Transverse colon (tissue), 4 donors: Measurements from ENCODE around the gene OR12D3. TPM values are rescaled to one million over a fixed set of nuclear protein-coding genes. Genes with fewer than 3 reads are reported as not detected.

Source experiments
- DNase-seq: peaks from one replicate; pipeline ENCODE4 v3.0.0-alpha.2; 2019
- H3K27ac ChIP-seq, 4 donors: fragments of 200-600 bp; sonication (generic); 2 replicates each; pipeline ENCODE4 v1.5.1; 2016 to 2018; ENCODE audit warnings: inconsistent platforms in 4 of 4
- H3K27me3 ChIP-seq: fragments of 200-600 bp; sonication (generic); 2 replicates; pipeline ENCODE4 v1.5.1; 2017; ENCODE audit warnings: inconsistent platforms
- H3K36me3 ChIP-seq, 4 donors: fragments of 200-600 bp; sonication (generic); 2 replicates each; pipeline ENCODE4 v1.5.1; 2017 to 2019; ENCODE audit warnings: inconsistent platforms in 4 of 4
- H3K4me1 ChIP-seq, 4 donors: fragments of 200-600 bp; sonication (generic); 2 replicates each; pipeline ENCODE4 v1.5.1; 2017 to 2020; ENCODE audit warnings: inconsistent platforms in 4 of 4
- H3K4me3 ChIP-seq, 4 donors: fragments of 200-600 bp; sonication (generic); 1 replicate in 1 of 4; 2 replicates in 3 of 4; pipeline versions ENCODE4 v1.5.1 to v1.6.1; 2017 to 2019; ENCODE audit warnings: inconsistent platforms in 4 of 4
- H3K9me3 ChIP-seq, 2 donors: fragments of 200-600 bp; sonication (generic); 2 replicates each; pipeline ENCODE4 v1.5.1; 2017 to 2019; ENCODE audit warnings: inconsistent platforms in 2 of 2
- CTCF ChIP-seq, 5 experiments: fragments of 200-600 bp in 3 of 5; fragments of 450-650 bp in 2 of 5; sonication (generic) in 3 of 5; IDR thresholded peaks; 1 replicate in 2 of 5; 2 replicates in 3 of 5; pipeline ENCODE4 v1.5.1; 2016 to 2017; ENCODE audit warnings: antibody characterized with exemption in 5 of 5, inconsistent platforms in 3 of 5, mild to moderate bottlenecking in 2 of 5, moderate library complexity in 1 of 5
- EP300 ChIP-seq: sonication (generic); formaldehyde crosslinking; IDR thresholded peaks from one replicate; pipeline ENCODE4 v1.6.1; 2017; ENCODE audit warnings: antibody characterized with exemption, low read depth
- POLR2A ChIP-seq: fragments of 450-650 bp; IDR thresholded peaks from one replicate; pipeline ENCODE4 v1.6.1; 2016; ENCODE audit warnings: antibody characterized with exemption, mild to moderate bottlenecking, moderate library complexity
- POLR2AphosphoS5 ChIP-seq, 3 donors: sonication (generic); formaldehyde crosslinking; IDR thresholded peaks; one replicate each; pipeline ENCODE4 v1.6.1; 2016; ENCODE audit warnings: antibody characterized with exemption in 3 of 3
- WGBS, 2 donors: methylation state at CpG; one replicate each; pipeline ENCODE4 v1.1.5; 2018; ENCODE audit warnings: low coverage in 1 of 2; 5-methylcytosine and 5-hydroxymethylcytosine counted together
- in situ Hi-C, 4 donors: fragments of 200-750 bp; cut with MboI; loops; one replicate each; pipeline versions ENCODE4 v1.15.0 to v1.15.1; 2017; ENCODE audit warnings: low sequenced_read_pairs in 3 of 4, low pct_ligation_motif_present in 1 of 4, low pct_unique_long_range_greater_than_20kb in 1 of 4
- intact Hi-C: fragments of 100-400 bp; cut with DNase I; formaldehyde crosslinking; loops from one replicate; pipeline ENCODE4 v1.15.1; 2023; ENCODE audit warnings: low total_unique reads
- total RNA-seq, 4 donors: library from RNA; depleted of rRNA; stranded (reverse); fragments of >200 nt; gene quantifications; one replicate each; pipeline ENCODE4 v1.1.0, GENCODE V29; 2016

The OR12D3 gene
- total RNA-seq, 4 donors from 2014 or later, result not detected

- TF ChIP-seq EP300, result no peak
- Histone ChIP-seq H3K4me1 (no peaks in the 10 kb centered on the region), H3K4me3 (no peak within 1 kb of the TSS), H3K9me3 (no peaks in the 10 kb centered on the region), H3K27me3 (no peaks in the 10 kb centered on the region), H3K27ac (no peak within 1 kb of the TSS), H3K36me3 (no peaks in the 10 kb centered on the region)
- intact Hi-C loops, result no loop called here
- no peak for DNase-seq
- in situ Hi-C loops, result no loop called here
Measured at GRCh38 chr6:29414588-29414987, 39.5 kb upstream of the OR12D3 start, which contains the start of gene OR12D1. OR12D1 (plus strand) TSS chr6:29414928.

GRCh38 chr6:29403801-29404200, 28.7 kb upstream of the OR12D3 start:
- 25 to 93% methylated on average over 1 of the region's 1 CpG for WGBS, 2 donors
- TF ChIP-seq POLR2AphosphoS5 (IDR thresholded peaks at IDR 0.05), result no peak
- TF ChIP-seq EP300, result no peak
- TF ChIP-seq CTCF (IDR thresholded peaks at IDR 0.05), result no peak
- TF ChIP-seq POLR2A, result no peak
- no peak for DNase-seq
- H3K27ac ChIP-seq, result no peak overlapping the region
- H3K4me1 ChIP-seq, result no peaks in the 10 kb centered on the region
- no peak overlapping the region for H3K4me3 ChIP-seq
- intact Hi-C loops (no loop called here), in situ Hi-C loops (no loop called here)
- no peaks in the 10 kb centered on the region for H3K36me3 ChIP-seq
- H3K9me3 ChIP-seq, result no peaks in the 10 kb centered on the region
- no peaks in the 10 kb centered on the region for H3K27me3 ChIP-seq

- no peaks in the 10 kb centered on the region for H3K36me3 ChIP-seq
- DNase-seq, result no peak
- no peak overlapping the region for H3K4me3 ChIP-seq
- H3K27ac ChIP-seq, result no peak overlapping the region
- no peak for TF ChIP-seq CTCF (IDR thresholded peaks at IDR 0.05)
- no peak for TF ChIP-seq POLR2A
- no peak for TF ChIP-seq POLR2AphosphoS5 (IDR thresholded peaks at IDR 0.05)
- no peak for TF ChIP-seq EP300
- no peaks in the 10 kb centered on the region for H3K9me3 ChIP-seq
- no peaks in the 10 kb centered on the region for H3K27me3 ChIP-seq
- in situ Hi-C loops (no loop called here), intact Hi-C loops (no loop called here)
- WGBS, 2 donors, result 61 to 64% methylated on average over 2 of the region's 2 CpGs
- H3K4me1 ChIP-seq, result no peaks in the 10 kb centered on the region
Measured at GRCh38 chr6:29399525-29399924, 24.4 kb upstream of the OR12D3 start.

GRCh38 chr6:29395331-29395730, 20.2 kb upstream of the OR12D3 start, which contains the start of gene OR12D2:
OR12D2 (plus strand) TSS chr6:29395631; CDS start chr6:29396700, 1,069 bp downstream.
- DNase-seq, result no peak
- Histone ChIP-seq H3K4me3 (no peak within 1 kb of the TSS), H3K36me3 (no peaks in the 10 kb centered on the region), H3K4me1 (no peaks in the 10 kb centered on the region), H3K27me3 (no peaks in the 10 kb centered on the region), H3K27ac (no peak within 1 kb of the TSS), H3K9me3 (no peaks in the 10 kb centered on the region)
- TF ChIP-seq POLR2A, result no peak
- no peak for TF ChIP-seq CTCF (IDR thresholded peaks at IDR 0.05)
- TF ChIP-seq POLR2AphosphoS5 (IDR thresholded peaks at IDR 0.05), result no peak
- no peak for TF ChIP-seq EP300
- in situ Hi-C loops (no loop called here), intact Hi-C loops (no loop called here)

GRCh38 chr6:29388533-29388932, 13.4 kb upstream of the OR12D3 start:
- no peaks in the 10 kb centered on the region for H3K9me3 ChIP-seq
- WGBS, 2 donors, result 43 to 55% methylated on average over 4 of the region's 4 CpGs

More at GRCh38 chr6:29388533-29388932, 13.4 kb upstream of the OR12D3 start:
- H3K27ac ChIP-seq, result no peak overlapping the region
- no peaks in the 10 kb centered on the region for H3K36me3 ChIP-seq
- TF ChIP-seq EP300 (no peak), CTCF (IDR thresholded peaks at IDR 0.05) (no peak), POLR2A (no peak), POLR2AphosphoS5 (IDR thresholded peaks at IDR 0.05) (no peak)
- intact Hi-C loops (no loop called here), in situ Hi-C loops (no loop called here)
- no peak for DNase-seq
- H3K4me1 ChIP-seq, result no peaks in the 10 kb centered on the region
- no peaks in the 10 kb centered on the region for H3K27me3 ChIP-seq
- no peak overlapping the region for H3K4me3 ChIP-seq
